NAMALWA (cell line): ENCODE data around the gene ERVH48-1.
A peak's percentile ranks its signal among the peaks of the same experiment; 100 is the strongest.
"Not testable (repeated sequence)": the region's sequence is repeated elsewhere in the genome, so short reads cannot be mapped to it uniquely, and the experiment has no call there.

Experiments used
- DNase-seq: peaks from one replicate; pipeline ENCODE4 v3.0.0-alpha.2; 2015; ENCODE audit warnings: low spot score

Gene ERVH48-1

DNA sequence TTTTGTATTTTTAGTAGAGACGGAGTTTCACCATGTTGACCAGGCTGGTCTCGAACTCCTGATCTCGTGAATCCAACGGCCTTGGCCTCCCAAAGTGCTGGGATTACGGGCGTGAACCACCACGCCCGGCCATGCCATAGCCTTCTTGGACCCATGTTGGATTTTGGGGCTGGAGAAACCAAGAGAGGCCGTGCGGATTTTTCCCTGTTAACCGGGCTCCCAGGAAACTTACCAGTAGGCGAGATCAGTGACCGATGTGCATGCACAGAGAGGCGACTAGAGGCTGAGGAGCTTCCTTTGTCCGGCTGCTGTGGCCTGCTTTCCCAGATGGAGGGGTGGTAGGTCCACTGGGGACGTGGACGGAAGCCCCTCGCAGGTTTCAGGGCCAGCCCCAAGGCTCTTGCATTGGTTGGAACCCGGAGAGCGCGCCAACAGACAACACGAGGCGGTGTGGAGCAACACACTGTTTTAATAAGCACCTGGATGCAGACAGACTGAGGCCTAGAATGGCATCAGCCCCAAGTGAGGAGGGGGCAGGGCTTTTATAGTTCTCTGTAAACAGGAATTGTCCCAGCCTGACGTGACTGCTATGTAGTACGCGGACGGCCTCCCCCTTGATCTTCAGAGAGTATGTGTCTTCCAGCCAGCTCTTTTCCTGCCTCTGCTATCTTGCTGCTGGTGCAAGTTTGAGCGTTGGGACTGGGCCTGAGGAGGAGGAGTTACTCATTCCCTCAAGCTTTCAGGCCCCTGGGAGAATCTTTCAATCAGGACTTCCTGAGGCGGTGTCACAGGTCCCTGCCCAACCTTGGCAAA lies at the start of gene ERVH48-1:
Gene ERVH48-1, minus strand, starts transcription at position 517 of the 813 bp plus-strand sequence. CDS start 6,624 bp downstream, outside the sequence.
- DNase-seq: no peak

DNA sequence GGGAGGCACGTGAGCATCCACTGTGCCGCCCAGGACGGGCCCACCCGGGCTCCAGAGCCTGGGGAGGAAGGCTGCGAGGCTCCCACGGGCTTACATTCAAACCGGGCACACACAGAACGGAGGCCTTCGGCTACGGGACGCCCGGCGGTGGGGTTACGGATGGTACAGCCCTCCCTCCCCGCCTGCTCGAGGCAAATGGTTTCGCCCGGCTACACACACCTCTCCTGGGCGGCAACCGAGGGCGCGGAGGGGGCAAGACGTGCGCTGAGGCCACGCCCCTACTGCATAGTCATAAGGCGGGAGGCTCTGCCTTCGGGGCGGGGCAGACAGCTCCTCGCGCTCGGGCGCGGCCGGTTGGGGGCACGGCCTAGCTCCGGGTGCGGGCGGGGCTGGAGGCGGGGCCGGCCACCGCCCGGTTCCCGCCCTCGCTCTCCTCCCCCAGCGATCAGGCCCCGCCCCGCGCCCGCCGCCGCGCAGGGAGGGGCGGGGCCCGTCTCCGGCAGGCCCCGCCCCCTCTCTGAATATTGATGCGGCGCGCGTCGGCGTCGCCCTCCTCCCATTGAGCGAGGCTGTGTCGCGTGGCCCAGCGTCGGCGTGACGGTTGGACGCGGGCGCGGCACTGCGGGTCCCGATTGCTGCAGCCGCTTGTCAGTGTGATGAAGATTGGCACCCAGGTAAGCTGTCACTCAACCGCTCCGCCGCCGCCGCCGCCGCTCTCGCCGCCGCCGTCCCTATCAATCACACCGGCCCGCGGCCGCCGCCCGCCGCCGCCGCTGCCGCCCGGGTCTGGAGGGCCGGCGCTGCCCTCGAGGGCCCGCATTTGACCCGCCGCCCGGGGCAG lies 48.8 kb upstream of the ERVH48-1 start, which contains the start of gene PKNOX1:
Gene PKNOX1, plus strand, starts transcription at position 572 of the 841 bp plus-strand sequence. CDS start 29,820 bp downstream, outside the sequence.
- DNase-seq: peak; percentile 99

DNA sequence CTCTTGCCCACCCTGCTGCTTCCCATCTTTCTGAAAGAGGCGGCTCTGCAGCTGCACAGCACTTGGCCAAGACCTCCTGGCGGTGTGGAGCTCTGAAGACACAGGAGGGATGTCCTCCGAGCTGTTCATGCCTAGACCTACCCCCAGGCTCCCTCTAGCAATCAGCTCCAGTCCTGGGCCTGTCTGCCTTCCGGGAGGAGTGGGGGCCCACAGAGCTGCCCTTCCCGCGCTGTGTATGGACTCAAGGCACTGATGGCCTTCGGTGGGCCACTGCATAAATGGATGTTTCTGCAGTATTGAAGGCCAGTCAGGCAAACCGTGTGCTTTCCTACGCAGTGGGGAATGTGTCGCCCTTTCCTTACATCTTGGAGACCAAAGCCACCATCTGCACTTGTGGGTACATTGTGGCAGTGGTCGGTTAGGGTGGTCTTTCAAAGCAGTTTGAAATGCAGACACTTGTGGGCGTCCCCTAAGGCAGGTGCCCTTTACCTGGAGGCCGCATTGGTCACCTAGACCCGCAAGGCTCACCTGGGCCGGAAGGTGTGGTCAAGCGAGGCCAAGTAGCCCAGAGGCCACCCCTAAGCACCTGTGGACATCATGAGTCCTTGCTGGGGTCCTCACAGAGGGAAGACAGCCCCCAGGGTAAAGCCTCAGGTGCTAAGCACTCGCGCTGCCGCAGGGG lies 48.0 kb upstream of the ERVH48-1 start:
- no peak for DNase-seq

DNA sequence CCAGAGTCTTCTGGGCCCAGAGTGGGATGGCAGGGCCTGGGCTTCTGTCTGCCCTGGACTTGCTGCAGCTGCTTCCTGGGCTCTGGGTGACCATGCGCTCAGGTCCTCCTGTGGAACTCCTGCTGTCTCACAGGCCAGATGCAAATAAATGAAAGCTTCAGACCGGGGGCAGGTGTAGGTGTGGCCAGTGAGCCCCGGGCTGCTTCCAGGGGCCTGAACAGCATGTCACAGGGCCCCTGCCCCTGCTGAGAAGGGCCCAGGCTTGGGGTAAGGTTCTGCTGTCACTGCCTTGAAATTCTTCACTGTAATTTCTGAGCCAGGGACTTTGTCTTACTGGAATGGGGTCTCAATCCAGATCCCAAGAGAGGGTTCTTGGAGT lies 46.5 kb upstream of the ERVH48-1 start:
- no peak for DNase-seq

GRCh38 chr21:42970946-42971653 lies 45.7 kb upstream of the ERVH48-1 start:
- DNase-seq: peak; percentile 78

- no peak for DNase-seq
These were observed 43.8 kb upstream of the ERVH48-1 start for GRCh38 chr21:42969193-42969600.

- not testable (repeated sequence) for DNase-seq
These were observed 42.2 kb upstream of the ERVH48-1 start for GRCh38 chr21:42967616-42968015.

DNA sequence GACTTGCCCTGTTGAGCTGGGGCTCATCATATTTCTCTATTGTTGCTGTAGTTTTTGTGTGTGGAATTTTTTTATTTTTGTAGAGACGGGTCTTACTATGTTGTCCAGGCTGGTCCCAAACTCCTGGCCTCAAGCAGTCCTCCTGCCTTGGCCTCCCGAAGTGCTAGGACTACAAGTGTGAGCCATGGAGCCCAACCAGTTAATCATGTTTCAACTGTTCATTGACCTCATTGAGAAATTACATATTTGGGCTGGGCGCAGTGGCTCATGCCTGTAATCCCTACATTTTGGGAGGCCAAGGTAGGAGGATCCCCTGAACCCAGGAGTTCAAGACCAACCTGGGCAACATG lies 39.8 kb upstream of the ERVH48-1 start:
- DNase-seq: no peak

DNA sequence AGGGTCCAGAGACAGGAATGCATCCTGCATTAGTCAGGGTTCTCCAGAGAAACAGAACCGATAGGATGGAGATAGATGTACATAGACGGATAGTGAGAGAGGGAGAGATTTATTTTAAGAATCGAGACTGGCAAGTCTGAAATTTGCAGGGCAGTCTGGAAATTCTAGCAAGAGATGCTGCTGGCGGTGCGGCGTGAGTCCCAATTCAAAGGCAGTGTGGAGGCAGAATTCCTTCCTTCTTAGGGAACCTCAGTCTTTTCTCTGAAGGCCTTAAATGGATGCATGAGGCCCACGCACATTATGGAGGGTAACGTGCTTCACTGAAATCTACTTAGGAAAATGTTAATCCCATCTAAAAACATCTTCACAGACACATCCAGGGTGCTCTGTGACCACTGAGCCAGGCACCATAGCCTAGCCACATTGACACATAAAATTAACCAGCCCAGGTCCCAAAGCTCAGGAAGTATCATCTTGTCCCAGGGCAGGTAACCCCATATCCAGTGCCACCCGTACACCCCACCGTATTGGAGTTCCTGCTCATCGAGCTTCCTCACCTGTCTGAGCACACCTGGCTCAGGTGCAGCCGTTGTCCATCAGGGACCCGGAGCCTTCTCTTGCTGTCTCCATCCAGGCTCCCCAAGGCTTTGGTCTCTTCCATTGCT lies 39.2 kb upstream of the ERVH48-1 start:
- DNase-seq: no peak

- no peak for DNase-seq
These were observed 38.7 kb upstream of the ERVH48-1 start for GRCh38 chr21:42964086-42964485.

GRCh38 chr21:42962380-42963007 lies 37.1 kb upstream of the ERVH48-1 start:
- no peak for DNase-seq

DNA sequence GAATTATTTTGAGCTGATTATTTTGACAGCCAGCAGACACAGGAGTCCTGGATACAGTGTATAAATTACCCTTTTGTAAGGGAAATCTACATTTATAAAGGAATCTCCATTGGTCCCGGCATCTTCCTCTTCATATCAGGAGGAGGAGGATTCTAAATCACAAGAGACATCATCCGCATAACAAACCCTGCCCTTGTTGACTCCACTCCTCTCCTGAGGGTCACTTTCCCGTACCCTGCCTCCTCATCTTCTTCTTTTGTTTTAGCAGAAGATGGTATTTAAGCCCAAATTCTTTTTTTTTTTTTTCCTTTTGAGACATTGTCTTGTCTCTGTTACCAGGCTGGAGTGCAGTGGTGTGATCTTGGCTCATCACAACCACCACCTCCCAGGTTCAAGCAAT lies 34.3 kb upstream of the ERVH48-1 start:
- DNase-seq: no peak

DNA sequence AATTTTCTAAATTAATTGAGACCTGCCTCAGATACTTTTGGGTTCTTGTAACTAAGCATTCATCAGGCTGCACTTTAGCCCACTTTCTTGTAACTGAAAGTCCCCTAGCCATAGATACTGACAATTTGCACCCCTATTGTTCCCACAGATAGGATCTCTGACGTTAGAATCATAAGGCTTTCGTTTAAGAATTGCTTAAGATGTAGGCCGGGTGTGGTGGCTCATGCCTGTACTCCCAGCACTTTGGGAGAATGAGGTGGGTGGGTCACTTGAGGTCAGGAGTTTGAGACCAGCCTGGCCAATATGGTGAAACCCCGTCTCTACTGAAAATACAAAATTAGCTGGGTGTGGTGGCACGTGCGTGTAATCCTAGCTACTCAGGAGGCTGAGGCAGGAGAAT lies 32.7 kb upstream of the ERVH48-1 start:
- not testable (repeated sequence) for DNase-seq

DNA sequence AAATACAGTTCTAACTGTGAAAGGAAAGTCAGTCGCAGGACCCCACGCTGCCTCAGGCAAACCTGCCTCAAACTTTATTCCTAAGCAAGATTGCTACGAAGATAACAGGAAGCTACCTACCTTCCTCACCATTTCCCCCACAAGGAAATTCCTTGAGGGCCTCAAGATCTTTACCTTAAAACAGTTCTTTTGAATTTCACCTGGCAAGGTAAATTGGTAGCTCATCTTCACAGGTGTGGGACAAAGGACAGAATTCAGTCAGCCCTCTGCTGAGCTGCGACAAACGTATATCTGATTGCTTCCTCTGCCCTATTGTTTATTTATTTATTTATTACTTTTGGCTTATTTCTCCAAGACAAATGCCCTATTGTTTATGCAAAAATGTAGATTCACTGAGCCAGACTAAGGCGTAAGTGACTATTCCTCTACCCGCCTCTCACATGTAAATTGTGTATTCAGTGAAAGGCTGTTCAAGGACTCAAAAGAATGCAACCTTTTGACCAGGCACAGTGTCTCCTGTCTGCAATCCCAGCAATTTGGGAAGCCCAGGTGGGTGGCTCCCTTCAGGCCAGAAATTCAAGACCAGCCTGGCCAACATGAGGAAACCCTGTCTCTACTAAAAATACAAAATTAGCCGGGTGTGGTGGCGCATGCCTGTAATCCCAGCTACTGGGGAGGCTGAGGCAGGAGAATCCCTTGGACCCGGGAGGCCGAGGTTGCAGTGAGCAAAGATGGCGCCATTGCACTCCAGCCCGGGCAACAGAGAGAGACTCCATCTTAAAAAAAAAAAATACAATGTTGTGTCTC lies 31.6 kb upstream of the ERVH48-1 start:
- DNase-seq: no peak

- DNase-seq: not testable (repeated sequence)
These were observed 25.8 kb upstream of the ERVH48-1 start for GRCh38 chr21:42951193-42951592.

- not testable (repeated sequence) for DNase-seq
These were observed 23.8 kb upstream of the ERVH48-1 start for GRCh38 chr21:42949094-42949755.

- DNase-seq: no peak
These were observed 16.8 kb upstream of the ERVH48-1 start for GRCh38 chr21:42942244-42942643.

DNA sequence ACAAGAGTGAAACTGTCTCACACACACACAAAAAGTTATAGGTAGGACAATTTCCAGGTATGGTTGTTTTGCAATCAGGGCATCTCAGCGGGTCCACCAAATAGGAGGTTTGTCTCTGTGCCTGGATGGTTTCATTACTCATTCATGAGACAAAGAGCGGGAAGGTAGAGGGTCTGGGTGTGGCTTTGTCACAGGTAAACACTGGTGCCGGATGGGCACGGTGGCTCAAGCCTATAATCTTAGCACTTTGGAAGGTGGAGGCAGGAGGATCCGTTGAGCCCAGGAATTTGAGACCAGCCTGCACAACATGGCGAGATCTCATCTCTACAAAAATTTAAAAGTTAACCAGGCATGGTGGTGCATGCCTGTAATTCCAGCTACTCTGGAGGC lies 16.3 kb upstream of the ERVH48-1 start:
- no peak for DNase-seq
